DMS79 (cell line): ENCODE measurements around the gene IL22RA1.

Experiments
- DNase-seq: peaks from one replicate; lab custom pipeline; 2025; lab: John Stamatoyannopoulos, UW

The IL22RA1 gene

DNA sequence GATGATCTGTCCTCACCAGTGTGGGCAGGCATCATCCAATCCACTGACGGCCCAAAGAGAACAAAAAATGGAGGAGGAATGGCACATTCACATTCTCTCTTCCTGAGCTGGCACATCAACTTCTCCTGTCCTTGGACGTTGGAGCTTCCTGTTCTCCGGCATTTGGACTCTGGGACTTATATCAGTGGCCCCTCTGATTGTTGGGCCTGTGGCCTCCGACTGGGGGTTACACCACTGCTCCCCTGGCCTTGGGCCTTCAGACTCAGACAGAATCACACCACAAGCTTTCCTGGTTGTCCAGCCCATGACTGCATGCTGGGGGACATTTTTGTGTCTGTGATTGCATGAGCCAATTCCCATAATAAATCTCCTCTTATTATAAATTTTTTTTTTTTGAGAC is 24.1 kb upstream of the IL22RA1 start:
- DNase-seq, result no peak

DNA sequence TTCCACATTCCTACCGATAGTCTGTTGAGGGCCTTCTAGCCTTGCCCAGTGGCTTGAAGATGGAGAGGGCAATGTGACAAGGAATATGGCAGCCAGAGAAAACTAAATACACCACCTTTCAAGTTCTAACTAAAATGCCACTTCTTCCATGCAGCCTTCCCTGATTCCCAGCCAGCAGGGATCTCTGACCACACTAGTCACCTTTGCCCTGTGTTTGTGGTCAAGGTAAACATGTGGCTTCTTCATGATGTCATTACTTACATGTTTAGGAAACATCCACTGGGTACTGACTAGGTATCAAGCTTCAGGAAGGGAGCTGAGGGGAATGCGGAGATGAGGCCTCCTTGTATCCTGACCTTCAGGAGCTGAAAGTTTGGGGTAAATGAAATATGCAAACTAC is 22.6 kb upstream of the IL22RA1 start:
- no peak for DNase-seq

DNA sequence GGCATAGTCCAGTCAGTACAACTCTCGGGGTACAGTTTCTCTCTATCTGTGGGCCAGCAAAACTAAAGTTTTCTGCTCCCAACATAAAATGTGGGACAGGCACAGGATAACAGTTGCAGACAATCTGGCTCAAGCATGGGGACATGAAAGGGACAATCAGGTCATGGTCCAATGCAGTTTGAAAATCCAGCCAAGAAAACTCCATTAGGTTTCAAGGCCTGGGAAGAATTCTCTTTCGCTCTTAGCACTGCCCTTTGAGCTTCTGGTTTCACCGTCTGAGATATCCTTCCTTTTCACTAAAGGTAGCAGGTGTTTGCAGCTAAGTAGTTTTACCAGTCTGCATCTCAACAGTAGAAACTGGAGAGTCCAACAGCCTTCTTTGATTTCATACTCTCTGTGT is 21.1 kb upstream of the IL22RA1 start:
- DNase-seq, result no peak

DNA sequence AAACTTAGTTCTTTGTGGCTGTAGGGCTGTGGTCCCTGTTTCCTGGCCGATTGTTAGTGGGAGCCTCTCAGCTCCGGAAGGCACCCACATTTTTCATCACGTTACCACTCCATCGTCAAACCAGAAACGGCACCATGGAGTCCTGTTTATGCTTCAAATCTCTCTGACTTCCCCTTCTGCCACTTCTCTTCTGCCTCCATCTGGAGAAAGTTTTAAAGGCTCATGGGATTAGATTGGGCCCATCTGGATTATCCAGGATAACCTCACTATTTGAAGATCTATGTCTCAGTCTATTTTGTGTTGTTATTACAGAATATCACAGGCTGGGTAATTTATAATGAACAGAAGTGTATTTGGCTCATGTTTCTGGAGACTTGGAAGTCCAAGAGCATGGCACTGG is 19.3 kb upstream of the IL22RA1 start:
- no peak for DNase-seq

DNA sequence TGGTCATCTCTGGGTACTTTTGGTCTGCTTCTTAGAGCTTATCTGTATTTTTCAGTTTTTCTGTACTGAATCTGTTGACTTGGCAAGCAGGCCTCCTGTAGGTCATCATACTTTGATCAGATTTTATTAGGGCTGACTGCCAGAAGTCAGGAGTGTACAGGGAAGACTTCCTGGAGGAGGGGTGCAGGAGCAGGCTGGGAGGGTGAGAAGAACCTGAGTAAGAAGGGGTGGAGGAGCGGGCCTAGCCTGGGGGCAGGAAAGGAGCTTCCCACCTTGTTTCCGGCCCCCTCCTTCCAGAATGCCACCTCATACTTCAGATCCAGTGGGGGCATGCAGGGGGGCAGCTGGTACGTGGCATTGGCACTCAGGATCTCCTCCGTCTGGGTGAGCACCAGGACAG is 18.3 kb upstream of the IL22RA1 start:
- DNase-seq, result no peak

DNA sequence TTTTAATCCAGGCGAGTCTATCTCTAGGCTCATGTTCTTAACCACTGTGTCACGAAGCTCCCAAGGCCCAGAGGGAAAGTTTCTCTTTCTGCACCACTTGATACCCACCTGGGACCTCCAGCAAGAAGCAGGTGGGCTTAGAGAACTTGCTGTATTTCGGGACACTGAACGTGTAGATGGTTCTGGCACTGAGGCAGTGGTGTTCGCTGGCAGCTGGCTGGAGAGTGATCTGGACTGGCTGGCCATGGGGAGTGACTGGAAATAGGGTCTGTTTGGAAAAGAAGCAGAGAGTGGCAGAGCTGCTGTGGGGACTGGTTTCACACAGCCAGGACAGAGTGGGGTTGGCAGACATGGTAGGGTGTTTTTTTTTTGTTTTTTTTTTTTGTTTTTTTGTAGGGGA is 16.4 kb upstream of the IL22RA1 start:
- DNase-seq, result no peak

DNA sequence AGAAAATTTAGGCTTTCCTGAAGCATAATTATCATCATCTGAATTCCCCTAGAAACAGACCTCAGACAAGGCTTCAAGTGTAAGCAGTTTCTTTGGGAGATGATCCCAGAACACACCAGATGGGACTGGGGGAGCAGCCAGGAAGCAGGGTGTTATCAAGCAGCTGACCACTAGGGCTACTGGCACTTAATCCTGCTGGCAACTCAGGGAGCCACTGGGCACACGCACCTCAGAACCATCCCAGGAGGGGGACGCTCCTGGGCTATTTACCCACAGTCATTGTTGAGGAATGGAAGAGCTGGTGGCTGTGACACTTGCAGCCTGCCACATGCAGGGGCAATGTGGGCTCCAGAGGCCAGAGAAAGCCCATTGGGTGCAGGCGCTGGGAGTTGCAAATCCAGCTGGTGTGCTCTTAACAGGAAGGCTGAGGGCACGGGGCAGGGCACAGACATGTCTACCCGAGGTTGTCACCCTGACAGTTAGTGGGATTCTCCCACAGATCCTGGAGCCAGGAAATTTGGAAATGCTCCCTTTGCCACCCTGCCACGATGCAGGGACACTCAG is 15.1 kb upstream of the IL22RA1 start:
- DNase-seq, result no peak

DNA sequence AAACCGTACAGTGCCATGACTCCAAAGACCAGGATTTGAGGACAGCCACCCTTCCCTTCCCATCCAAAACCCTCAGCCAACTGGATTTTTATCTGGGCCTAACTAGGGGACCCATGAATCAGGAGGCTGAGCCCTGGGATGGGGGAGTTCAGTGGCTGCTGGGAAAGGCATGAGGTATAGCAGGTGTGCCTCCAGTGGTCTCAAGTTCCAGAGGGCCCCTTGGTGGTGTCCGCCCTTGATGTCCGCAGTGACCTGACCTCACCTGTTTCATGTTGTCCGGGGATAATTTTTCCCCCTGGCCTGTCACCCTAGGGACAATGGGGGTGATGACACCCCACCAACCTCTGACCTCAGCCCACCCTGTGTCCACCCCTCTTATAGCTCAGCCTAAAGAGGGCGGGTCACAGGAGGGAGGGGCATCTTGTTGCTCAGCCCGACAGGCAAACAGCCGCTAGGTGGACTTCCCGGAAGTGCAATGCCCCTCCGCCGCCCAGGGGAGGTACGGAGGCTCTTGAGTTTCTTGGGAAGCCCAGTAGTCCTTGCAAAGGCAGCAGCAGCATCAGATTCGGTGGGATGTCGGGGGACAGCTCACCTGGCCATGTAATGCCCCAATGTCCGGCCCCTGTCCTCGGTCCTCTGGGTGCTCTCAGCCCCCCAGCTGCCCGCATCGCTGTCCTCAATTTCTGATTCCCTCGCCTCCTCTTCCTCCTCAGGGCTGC is 13.8 kb upstream of the IL22RA1 start:
- no peak for DNase-seq

DNA sequence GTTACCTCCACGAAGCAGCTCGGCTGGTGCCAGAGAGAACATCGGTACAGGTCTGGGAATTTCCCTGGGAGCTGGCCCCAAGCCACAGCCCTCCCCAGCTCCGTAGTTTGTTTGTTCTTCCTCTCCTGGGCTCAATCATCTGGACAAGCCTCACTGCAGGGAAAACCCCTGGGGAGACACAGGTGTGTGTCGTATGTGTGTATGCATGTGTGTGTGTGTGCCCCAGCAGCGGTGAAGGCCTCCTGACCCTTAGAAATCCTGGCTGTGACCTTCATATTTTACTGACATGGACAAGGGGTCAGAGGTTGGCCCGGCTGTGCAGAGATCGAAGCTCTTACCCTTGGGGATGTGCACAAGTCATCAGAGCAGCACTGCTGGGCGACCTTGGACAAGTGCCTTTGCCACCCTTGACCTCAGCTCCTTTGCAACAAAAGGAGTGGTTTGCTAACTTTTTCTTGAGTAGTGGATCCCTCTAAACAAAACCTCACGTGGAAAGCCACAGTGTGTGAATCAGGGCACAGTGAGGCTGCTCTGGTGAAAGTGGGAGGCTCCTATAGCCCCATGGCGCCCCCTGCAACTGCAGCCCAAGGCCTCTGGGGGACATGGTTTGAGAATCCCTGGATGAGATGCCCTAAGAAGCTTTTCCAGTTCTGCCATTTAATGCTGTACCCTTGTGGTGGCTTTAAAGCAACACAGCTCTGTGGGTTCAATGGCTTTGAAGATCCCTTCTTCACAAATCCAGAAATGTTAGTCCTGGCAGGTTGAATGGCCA is 12.3 kb upstream of the IL22RA1 start:
- DNase-seq, result peak; percentile 87

DNA sequence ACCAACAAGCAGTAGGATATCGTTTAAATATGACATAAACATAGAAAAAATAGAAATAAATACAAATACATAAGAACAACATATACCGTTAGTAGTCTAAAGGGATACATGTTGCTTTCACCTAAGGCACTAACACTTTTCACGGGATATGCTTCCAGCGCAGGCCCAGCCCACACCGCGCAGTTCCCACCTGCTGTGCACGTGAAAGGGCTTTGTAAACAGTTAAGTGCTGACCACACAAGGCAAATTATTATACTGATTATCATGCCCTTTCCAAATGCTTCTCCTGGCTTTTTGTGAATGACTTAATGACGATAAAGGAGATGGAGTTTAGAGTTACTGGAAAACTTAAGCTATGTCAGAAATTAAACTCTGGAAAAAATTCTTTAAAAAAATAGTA is 11.3 kb upstream of the IL22RA1 start:
- DNase-seq, result peak; percentile 31

DNA sequence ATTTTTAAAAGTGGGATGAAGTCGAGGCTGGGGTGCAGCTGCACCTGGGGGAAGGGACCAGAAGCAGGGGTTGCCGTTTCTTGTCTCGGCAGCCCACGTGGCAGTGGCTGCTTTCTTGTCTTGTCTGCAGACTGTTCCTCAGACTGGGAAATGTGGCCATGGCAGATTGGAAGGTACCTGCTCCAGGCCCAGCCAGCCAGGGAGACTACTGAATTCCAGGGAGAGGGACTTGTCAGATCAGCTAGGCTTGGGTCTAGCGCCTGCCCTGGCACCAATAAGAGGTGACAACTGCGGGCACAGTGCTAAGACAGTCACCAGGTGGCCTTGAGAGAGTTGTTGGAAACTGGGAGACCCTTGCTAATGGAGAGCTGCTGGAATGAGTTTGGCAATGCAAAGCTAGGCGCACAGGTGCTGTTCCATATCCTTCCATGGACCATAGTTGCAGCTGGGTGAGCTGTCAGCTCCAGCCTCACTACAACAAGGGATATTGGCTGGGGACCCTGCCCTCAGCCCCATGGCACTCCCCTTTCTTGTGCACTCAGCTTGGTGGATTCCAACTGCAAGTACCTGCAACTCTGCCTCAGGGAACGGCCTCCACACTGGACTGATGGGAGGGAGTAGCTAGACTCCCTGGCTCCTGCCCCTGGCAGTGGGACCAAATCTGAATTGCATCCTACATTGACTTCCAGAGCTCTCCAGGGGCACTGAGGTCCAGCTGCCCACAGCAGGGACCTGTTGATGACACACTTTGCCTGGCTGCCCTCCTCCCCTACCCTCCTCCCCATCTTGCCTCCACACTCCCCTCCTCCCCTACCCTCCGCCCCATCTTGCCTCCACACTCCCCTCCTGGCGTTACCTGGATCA is 9.9 kb upstream of the IL22RA1 start:
- peak; percentile 21 for DNase-seq

DNA sequence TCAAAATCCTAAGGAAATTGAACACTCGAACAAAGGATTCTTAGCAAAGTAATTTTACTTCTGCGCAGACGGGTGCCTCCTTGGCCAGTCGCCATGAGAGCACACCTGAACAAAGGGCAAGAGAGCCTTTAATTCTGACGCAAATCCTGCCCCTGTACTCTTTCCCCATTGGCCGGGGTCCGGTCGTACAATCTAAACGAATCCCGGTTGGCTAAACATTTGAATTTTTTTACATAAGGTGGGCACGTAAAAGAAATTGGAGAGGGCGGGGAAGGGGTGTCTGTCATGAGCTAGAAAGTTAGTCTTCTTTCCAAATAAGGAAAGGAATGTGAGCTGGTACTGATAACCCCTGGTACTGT is 8.2 kb upstream of the IL22RA1 start:
- peak; percentile 99 for DNase-seq

DNA sequence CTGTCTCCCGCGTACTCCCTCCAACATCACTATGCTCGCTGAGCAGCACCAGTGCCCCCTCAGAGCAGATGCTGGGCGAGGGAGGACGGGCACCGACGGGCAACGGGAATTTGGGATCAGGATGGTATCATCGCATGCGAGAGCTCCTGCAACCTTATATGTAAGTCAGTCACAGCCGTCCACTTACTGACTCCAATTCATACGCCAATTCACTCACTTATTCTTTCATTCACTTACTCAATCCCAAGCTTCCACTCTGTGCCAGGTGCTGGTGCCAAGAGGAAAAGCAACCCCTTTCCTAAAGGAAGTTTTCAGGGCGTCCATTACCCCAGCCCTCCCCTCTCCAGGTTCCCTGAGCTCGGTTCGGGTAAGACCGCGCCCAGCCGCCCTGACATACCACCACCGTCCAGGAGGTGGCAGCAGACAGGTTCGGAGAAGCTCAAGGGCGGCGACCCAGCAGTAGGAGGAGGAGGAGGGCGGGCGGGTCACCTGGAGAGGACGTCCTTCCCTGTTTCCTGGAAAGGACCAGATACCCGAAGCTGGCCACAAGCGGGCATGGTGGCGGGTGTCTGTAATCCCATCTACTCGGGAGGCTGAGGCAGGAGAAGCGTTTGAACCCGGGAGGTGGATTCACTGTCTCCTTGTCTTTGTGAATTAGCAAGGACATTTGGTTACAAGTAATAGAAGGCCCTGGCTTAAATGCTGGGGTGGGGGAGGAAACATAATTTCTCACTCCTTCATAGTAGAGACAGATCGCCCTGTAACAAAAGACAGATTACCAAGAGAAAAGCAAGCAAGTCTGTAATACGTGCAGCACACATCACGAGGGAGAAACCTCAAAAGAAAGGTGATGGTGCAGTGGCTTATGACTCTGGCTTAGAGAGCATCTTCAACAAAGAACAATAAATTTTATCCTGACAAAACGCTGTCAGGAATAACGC is 7.6 kb upstream of the IL22RA1 start:
- peak; percentile 93 for DNase-seq

DNA sequence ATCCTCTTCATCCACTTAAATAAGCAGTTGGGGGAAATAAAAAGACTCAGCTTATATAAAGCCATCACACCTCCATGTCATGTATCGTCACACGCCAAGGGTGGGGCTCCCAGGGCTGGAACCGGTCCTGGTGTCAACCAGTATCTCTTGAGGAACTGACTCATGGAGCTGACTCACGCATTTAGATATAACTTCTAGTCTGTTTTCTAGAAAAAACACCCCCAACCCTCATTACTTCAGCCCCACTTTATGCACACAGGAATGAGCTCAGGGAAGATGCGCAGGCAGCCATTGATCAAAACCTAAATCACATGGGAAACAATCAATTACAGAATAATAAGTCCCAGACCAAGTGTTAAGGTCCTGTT is 6.9 kb upstream of the IL22RA1 start:
- DNase-seq, result no peak

DNA sequence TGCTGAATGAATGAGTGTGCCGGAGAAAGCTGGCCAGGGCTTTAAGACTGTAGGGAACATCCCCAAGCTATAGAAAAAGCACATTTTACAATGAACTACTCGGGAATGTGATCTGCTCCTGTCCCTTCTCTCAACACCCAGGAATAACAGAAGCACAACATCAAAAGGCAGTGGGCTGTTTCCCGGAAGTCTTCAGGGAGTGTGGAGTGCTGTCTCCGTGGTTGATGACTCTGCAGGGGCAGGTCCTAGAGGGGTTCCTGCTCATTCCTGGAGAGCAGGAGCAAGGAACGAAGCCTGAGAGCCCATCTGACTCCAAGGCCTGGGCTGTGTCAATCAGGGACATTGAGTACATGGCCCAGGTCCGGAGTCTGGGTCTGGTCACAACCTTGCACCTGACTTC is 4.9 kb upstream of the IL22RA1 start:
- no peak for DNase-seq

DNA sequence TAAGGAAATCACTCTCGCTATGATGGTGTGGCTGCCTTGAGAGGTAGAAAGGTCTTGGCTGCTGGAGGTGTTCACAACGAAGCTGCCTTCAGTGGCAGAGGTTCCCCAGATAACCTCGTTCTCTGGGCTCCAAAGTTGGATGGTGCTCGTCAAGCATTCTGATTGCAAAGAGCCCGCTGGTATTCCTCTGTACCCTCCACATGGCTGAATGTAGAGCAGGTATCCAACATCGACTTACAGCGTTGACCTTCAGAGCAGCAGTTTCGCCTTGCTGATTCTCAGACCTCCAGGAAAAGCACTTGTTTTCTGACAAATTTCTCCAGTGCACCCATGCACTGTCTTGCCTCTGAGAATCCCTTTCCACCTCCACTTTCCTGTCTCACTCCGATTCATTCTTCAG is 4.3 kb upstream of the IL22RA1 start:
- DNase-seq, result no peak

DNA sequence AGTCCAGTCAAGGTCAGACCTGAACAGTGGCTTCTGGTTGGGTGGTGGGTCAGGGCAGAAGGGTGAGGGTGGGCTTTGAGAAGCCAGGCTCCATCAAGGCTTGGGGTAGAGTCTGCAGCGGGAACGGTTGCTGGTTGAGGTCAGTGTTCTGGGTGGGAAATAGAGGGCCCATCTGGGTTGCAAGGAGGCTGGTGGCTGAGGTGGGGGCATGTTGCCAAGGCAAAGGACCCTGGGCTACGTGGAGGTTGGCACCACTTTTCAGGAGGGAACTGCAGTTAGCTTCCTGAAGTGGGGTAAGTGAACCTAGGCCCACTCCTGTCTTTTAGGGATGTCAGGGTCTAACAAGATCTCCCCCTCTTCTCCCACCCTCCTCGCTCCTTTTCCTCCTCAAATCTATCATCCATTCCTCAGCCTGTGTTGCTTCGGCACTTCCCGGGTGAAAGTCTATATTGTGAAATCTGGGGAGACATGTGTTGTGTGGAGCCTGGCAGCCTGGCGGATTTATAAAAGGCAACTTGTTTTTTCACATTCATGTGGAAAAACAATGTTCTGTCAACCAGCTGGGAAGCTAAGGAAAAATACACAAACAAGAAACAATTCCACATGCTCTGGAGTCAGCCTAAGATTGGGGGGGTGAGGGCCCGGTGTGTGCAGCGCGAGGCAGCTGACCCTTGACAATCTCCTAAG is 1.5 kb downstream of the IL22RA1 start:
- DNase-seq, result no peak

DNA sequence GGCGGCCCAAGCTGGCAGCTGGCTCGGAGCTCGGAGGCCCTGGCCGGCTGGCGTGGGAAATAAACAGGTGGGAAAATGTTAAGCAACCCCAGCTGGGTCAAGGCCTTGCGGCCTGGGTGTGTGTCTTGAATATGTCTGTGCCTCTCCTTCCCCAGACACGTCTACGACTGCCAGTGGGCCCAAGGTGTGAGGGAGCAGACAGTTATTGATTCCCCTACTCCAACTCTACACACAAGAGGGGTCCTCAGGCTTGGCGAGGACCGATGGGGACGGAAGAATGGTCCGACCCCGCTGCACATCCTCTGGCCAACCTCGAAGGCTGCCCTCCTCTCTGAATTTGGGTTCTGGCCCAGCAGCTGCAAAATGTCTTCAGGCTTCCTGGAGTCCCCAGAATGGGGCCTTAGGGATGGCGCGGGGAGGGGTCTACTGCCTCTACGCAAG is 2.2 kb downstream of the IL22RA1 start:
- no peak for DNase-seq

DNA sequence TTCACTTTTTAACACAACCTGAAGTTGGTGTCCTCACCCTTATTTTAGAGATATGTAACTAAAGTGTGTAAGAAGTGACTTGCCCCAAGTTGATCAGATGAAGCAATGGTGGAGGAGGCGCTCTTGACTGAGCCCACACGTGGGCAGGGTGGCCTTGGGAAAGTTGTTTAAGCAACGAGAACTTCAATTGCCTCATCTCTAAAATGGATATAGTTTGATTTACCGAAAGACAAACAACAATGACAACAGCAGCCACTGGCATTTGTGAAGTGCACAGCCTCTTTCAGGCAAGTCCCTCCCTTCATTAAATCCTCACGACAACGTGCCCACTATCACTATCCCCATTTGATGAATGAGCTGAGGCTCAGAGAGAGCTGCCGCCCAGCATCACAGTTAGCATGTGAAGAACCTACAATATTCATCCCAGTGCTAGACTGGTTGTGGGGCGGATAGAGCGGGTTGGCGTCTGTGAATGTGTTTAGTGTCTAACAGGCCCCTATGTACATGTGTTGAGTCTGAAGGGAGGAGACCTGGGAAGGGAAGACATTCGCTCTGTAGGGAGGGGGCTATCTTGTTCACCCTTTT is 3.0 kb downstream of the IL22RA1 start:
- no peak for DNase-seq

DNA sequence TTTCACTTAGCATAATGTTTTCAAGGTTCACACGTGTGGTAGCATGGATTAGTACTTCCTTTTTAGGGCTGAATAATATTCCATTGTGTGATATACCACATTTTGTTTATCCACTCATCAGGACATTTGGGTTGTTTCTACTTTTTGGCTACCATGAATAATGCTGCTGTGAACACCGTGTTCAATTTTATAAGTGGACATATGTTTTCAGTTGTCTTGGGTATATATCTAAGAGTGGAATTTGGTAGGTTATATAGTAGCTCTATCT is 3.8 kb downstream of the IL22RA1 start:
- DNase-seq, result no peak
